Neural cell (in vitro differentiated cells): ENCODE results near the gene ULK3.

Experiments used
- CTCF ChIP-seq: fragments of 450-650 bp; IDR thresholded peaks from 2 replicates; pipeline ENCODE4 v1.5.1; 2014; ENCODE audit warnings: antibody characterized with exemption, mild to moderate bottlenecking, moderate library complexity; ENCODE audit not compliant: poor library complexity, severe bottlenecking
- RAD21 ChIP-seq: fragments of 450-650 bp; conservative IDR thresholded peaks from 2 replicates; pipeline ENCODE4 v1.6.1; 2014; ENCODE audit warnings: antibody characterized with exemption, mild to moderate bottlenecking, moderate library complexity

DNA sequence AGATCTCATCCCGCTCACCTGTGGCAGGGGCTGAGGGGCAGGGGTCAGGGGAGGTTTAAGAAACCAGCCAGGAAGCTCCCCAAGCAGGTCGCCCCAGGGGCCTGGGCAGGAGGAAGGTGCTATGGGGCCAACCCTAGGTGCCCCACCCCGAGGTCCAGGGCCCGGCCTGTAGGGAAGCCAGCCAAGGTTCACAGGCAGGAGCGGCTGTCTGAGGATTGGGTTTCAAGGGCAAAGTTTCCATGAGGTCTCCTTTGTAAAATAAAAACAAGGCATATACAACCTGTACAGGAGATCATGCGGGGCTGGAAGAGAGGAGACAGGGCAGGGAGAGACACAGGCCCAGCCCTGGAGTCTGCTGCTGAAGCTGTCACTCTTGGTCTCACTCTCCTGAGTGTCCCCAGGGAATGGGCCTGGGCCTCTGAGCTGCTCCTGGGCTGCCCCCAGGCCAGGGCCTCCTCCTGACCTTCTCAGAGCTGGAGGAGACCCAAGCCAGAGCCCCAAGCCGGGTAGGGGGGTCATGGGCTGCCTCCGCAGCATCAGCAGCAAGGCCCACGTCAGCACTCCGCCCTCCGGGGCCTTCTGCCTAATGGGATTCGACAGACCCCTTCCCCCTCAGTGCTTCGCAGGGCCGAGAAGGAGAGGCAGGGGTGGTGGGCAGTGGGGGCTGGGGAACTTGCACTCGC is 11.0 kb downstream of the ULK3 start:
- TF ChIP-seq RAD21 (no peak), CTCF (no peak)
